HCT116 (cell line): ENCODE results near the gene NPFF. TPM values are rescaled to one million over a fixed set of nuclear protein-coding genes. Genes with fewer than 3 reads are reported as not detected.

Experiments used
- ATAC-seq: fragments of 200-7000 bp; cut with Tn5 transposase; 2 replicates; pipeline ENCODE4 v1.9.1; 2020; ENCODE audit warnings: mild to moderate bottlenecking, moderate library complexity
- BruUV-seq: library from RNA; stranded (reverse); fragments of 400-500 nt; replicated peaks from 2 replicates; lab custom pipeline; 2021; lab: Mats Ljungman, UMichigan
- CTCF ChIA-PET: fragments of 300-600 bp; sonication (Branson Sonifier 250); formaldehyde crosslinking; loops from one replicate; lab custom pipeline; 2021; ENCODE audit warnings: antibody characterized with exemption; lab: Charles Lee
- POLR2A ChIA-PET: fragments of 300-600, 350-600 bp; sonication (Branson Sonifier 250); formaldehyde crosslinking; loops from one replicate; lab custom pipeline; 2021; ENCODE audit warnings: antibody characterized with exemption; lab: Charles Lee
- RAD21 ChIA-PET, 2 experiments: fragments of 300-600 bp; sonication (Branson Sonifier 250); formaldehyde crosslinking; loops; one replicate each; lab custom pipeline; 2023; ENCODE audit warnings: low total read pairs in 2 of 2; ENCODE audit not compliant: uncharacterized antibody in 2 of 2, unreplicated experiment in 2 of 2, low non-redundant PET in 1 of 2; lab: Charles Lee
- DNase-seq: peaks from one replicate; pipeline ENCODE4 v3.0.0-alpha.2; 2010; ENCODE audit warnings: low read depth, low spot score
- H2AFZ ChIP-seq: fragments of 200-600 bp; shearing (Covaris generic), sonication (generic); 2 replicates; pipeline ENCODE4 v1.6.1; 2017; ENCODE audit warnings: low read depth, mixed run types, mixed read lengths, antibody characterized with exemption, low read length; ENCODE audit not compliant: poor library complexity, severe bottlenecking
- H3K27ac ChIP-seq: 2 replicates; pipeline ENCODE4 v1.5.1; 2012; ENCODE audit warnings: low read depth, low read length
- H3K27me3 ChIP-seq: fragments of 200-600 bp; sonication (generic); 2 replicates; pipeline ENCODE4 v1.6.1; 2016; ENCODE audit warnings: mixed run types, low read length, mixed read lengths; ENCODE audit not compliant: insufficient read depth
- H3K36me3 ChIP-seq, 2 experiments: fragments of 200-500 bp in 1 of 2; fragments of 200-600 bp in 1 of 2; sonication (Bioruptor generic) in 1 of 2; sonication (generic) in 1 of 2; 2 replicates each; pipeline versions ENCODE4 v1.5.1 to v1.6.1; 2014 to 2016; ENCODE audit warnings: low read length in 2 of 2, inconsistent platforms in 1 of 2, mixed read lengths in 1 of 2, mixed run types in 1 of 2; ENCODE audit not compliant: insufficient read depth in 2 of 2, control insufficient read depth in 1 of 2
- H3K4me1 ChIP-seq, 2 experiments: fragments of 200-600 bp in 1 of 2; sonication (generic) in 1 of 2; 2 replicates each; pipeline versions ENCODE4 v1.5.1 to v1.6.1; 2012 to 2017; ENCODE audit warnings: low read length in 2 of 2, inconsistent platforms in 1 of 2, mild to moderate bottlenecking in 1 of 2, mixed read lengths in 1 of 2, mixed run types in 1 of 2, moderate library complexity in 1 of 2; ENCODE audit not compliant: insufficient read depth in 2 of 2, control insufficient read depth in 1 of 2
- H3K4me2 ChIP-seq: fragments of 200-600 bp; sonication (generic); 2 replicates; pipeline ENCODE4 v1.6.1; 2017; ENCODE audit warnings: mixed run types, low read length, mixed read lengths
- H3K4me3 ChIP-seq, 2 experiments: fragments of 200-600 bp in 1 of 2; sonication (generic) in 1 of 2; replicated peaks in 1 of 2; 2 replicates each; pipeline ENCODE4 v1.5.1; 2011 to 2016; ENCODE audit warnings: low read length in 2 of 2, control low read depth in 1 of 2, low read depth in 1 of 2, mild to moderate bottlenecking in 1 of 2, mixed read lengths in 1 of 2, mixed run types in 1 of 2
- H3K79me2 ChIP-seq: fragments of 200-600 bp; sonication (generic); 2 replicates; pipeline ENCODE4 v1.6.1; 2017; ENCODE audit warnings: mild to moderate bottlenecking, mixed run types, low read length, moderate library complexity, mixed read lengths; ENCODE audit not compliant: insufficient read depth
- H3K9ac ChIP-seq: fragments of 200-600 bp; sonication (generic); 2 replicates; pipeline ENCODE4 v1.6.1; 2016; ENCODE audit warnings: low read length, mixed read lengths
- H3K9me2 ChIP-seq: fragments of 200-600 bp; sonication (generic), shearing (Covaris generic); 2 replicates; pipeline ENCODE4 v1.6.1; 2017; ENCODE audit warnings: mixed run types, mild to moderate bottlenecking, moderate library complexity; ENCODE audit not compliant: insufficient read depth
- H3K9me3 ChIP-seq, 2 experiments: fragments of 200-500 bp in 1 of 2; fragments of 200-600 bp in 1 of 2; sonication (Bioruptor generic) in 1 of 2; sonication (generic) in 1 of 2; 2 replicates each; pipeline ENCODE4 v1.6.1; 2014 to 2017; ENCODE audit warnings: low read length in 2 of 2, mixed read lengths in 2 of 2, inconsistent platforms in 1 of 2, low read depth in 1 of 2, mild to moderate bottlenecking in 1 of 2, mixed run types in 1 of 2, moderate library complexity in 1 of 2; ENCODE audit not compliant: control insufficient read depth in 1 of 2, insufficient read depth in 1 of 2
- H4K20me1 ChIP-seq: fragments of 200-600 bp; sonication (generic), shearing (Covaris generic); 2 replicates; pipeline ENCODE4 v1.6.1; 2017; ENCODE audit warnings: mixed run types, mild to moderate bottlenecking, moderate library complexity; ENCODE audit not compliant: insufficient read depth
- ATF3 ChIP-seq: IDR thresholded peaks from 2 replicates; pipeline ENCODE4 v1.6.1; 2012
- CBX3 ChIP-seq: IDR thresholded peaks from 2 replicates; pipeline ENCODE4 v1.6.1; 2012; ENCODE audit warnings: low read depth
- CEBPB ChIP-seq: IDR thresholded peaks from 2 replicates; pipeline ENCODE4 v1.6.1; 2012; ENCODE audit warnings: low read depth
- CTCF ChIP-seq, 3 experiments: fragments of 200-600 bp in 1 of 3; sonication (generic) in 1 of 3; IDR thresholded peaks in 2 of 3; conservative IDR thresholded peaks in 1 of 3; 2 replicates each; pipeline ENCODE4 v1.5.1; 2012 to 2017; ENCODE audit warnings: low read depth in 2 of 3, low read length in 2 of 3, antibody characterized with exemption in 1 of 3, borderline replicate concordance in 1 of 3, control low read depth in 1 of 3, mild to moderate bottlenecking in 1 of 3, mixed read lengths in 1 of 3, mixed run types in 1 of 3, moderate library complexity in 1 of 3; ENCODE audit not compliant: insufficient read depth in 1 of 3
- EGR1 ChIP-seq: IDR thresholded peaks from 2 replicates; pipeline ENCODE4 v1.6.1; 2012; ENCODE audit warnings: low read depth
- ELF1 ChIP-seq: IDR thresholded peaks from 2 replicates; pipeline ENCODE4 v1.6.1; 2012; ENCODE audit warnings: low read depth, borderline replicate concordance
- EZH2 ChIP-seq: fragments of 200-600 bp; sonication (generic); IDR thresholded peaks from 2 replicates; pipeline ENCODE4 v1.6.1; 2017; ENCODE audit warnings: antibody characterized with exemption, mixed run types
- FOSL1 ChIP-seq: IDR thresholded peaks from 2 replicates; pipeline ENCODE4 v1.6.1; 2012; ENCODE audit warnings: low read depth
- JUND ChIP-seq: IDR thresholded peaks from 2 replicates; pipeline ENCODE4 v1.6.1; 2012
- MAX ChIP-seq: IDR thresholded peaks from 2 replicates; pipeline ENCODE4 v1.6.1; 2012
- POLR2A ChIP-seq: IDR thresholded peaks from 2 replicates; pipeline ENCODE4 v1.7.0; 2011; ENCODE audit warnings: borderline replicate concordance; ENCODE audit not compliant: insufficient read depth, insufficient read length; ENCODE audit errors: extremely low read depth
- POLR2AphosphoS5 ChIP-seq: IDR thresholded peaks from 2 replicates; pipeline ENCODE4 v1.6.1; 2011; ENCODE audit warnings: mild to moderate bottlenecking, low read depth, low read length, moderate library complexity
- SIN3A ChIP-seq: IDR thresholded peaks from 2 replicates; pipeline ENCODE4 v1.6.1; 2012; ENCODE audit warnings: low read depth
- SRF ChIP-seq: IDR thresholded peaks from 2 replicates; pipeline ENCODE4 v1.6.1; 2012; ENCODE audit warnings: low read depth
- YY1 ChIP-seq: IDR thresholded peaks from 2 replicates; pipeline ENCODE4 v1.6.1; 2011; ENCODE audit warnings: low read length, low read depth, moderate library complexity, mild to moderate bottlenecking; ENCODE audit not compliant: insufficient replicate concordance; ENCODE audit errors: extremely low read depth
- ZFX ChIP-seq: fragments of 450-650 bp; IDR thresholded peaks from 2 replicates; pipeline ENCODE4 v1.6.1; 2017
- ZNF274 ChIP-seq: fragments of 200-500 bp; sonication (Bioruptor generic); IDR thresholded peaks from 2 replicates; pipeline ENCODE4 v1.6.1; 2014; ENCODE audit warnings: mild to moderate bottlenecking, low read depth, low read length, inconsistent platforms
- intact Hi-C: fragments of 100-400 bp; cut with micrococcal nuclease; formaldehyde crosslinking; loops from 2 replicates; pipeline ENCODE4 v1.10.0; 2022
- total RNA-seq: library from RNA; stranded (reverse); gene quantifications from one replicate; pipeline ENCODE4 v1.2.1, GENCODE V29; 2021; ENCODE audit not compliant: unreplicated experiment
- TF ChIP-seq, protein P1 (sequence below): IDR thresholded peaks from 2 replicates; pipeline ENCODE4 v1.6.1; 2012; ENCODE audit warnings: low read depth

The NPFF gene
- total RNA-seq, 1 experiment from 2014 or later: not detected

DNA sequence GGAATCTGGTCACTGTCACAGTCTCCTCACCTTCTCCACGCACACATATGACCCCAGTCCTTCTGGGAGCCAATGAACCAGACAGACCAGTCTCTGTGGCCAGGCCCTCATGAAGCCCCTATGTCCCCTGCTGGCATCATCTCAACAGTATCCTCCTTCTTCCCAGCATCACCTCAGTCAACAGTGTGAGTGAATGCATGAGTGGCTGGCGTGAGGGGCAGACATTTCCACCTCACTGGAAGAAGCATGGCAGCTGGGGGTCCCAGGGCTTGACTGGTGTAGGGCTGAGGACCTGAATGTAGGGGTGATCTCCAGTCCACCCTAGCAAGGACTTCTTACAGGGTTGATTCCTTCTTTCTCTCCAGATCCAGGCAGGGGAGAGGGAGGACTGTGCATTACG is 9.8 kb downstream of the NPFF start:
- peaks cover 19 to 56% of the 10 kb centered on the region in 2 experiments for H3K4me1 ChIP-seq
- intact Hi-C loops: no loop called here
- no peak overlapping the region for H3K27ac ChIP-seq
- H3K9me3 ChIP-seq: no peaks in the 10 kb centered on the region
- H3K9ac ChIP-seq: no peak overlapping the region
- H3K36me3 ChIP-seq: no peaks in the 10 kb centered on the region
- ATAC-seq (no peak), DNase-seq (no peak)
- no peak overlapping the region for H3K4me3 ChIP-seq
- ChIA-PET POLR2A (interaction anchor here (0.8 kb wide), 1 partner anchor 176 kb away, joined by 3 read pairs; the partner anchor contains the start of gene AAAS), RAD21 (no interaction called here), CTCF (no interaction called here)
- no peak overlapping the region for H3K4me2 ChIP-seq
- TF ChIP-seq ZFX (no peak), JUND (no peak), ATF3 (no peak), FOSL1 (no peak), SIN3A (no peak), CBX3 (no peak), SRF (no peak), ZNF274 (no peak), EGR1 (no peak), CEBPB (no peak), CTCF (IDR thresholded peaks at IDR 0.05 in 2 of 3, conservative IDR thresholded peaks at IDR 0.05 in 1 of 3; ENCODE audit: borderline replicate concordance in 1 of 3, insufficient read depth in 1 of 3, low read depth in 2 of 3, low read length in 2 of 3) (no peak), YY1 (no peak), EZH2 (no peak), MAX (no peak), POLR2A (no peak), ELF1 (no peak), POLR2AphosphoS5 (no peak)
- TF ChIP-seq, protein P1, sequence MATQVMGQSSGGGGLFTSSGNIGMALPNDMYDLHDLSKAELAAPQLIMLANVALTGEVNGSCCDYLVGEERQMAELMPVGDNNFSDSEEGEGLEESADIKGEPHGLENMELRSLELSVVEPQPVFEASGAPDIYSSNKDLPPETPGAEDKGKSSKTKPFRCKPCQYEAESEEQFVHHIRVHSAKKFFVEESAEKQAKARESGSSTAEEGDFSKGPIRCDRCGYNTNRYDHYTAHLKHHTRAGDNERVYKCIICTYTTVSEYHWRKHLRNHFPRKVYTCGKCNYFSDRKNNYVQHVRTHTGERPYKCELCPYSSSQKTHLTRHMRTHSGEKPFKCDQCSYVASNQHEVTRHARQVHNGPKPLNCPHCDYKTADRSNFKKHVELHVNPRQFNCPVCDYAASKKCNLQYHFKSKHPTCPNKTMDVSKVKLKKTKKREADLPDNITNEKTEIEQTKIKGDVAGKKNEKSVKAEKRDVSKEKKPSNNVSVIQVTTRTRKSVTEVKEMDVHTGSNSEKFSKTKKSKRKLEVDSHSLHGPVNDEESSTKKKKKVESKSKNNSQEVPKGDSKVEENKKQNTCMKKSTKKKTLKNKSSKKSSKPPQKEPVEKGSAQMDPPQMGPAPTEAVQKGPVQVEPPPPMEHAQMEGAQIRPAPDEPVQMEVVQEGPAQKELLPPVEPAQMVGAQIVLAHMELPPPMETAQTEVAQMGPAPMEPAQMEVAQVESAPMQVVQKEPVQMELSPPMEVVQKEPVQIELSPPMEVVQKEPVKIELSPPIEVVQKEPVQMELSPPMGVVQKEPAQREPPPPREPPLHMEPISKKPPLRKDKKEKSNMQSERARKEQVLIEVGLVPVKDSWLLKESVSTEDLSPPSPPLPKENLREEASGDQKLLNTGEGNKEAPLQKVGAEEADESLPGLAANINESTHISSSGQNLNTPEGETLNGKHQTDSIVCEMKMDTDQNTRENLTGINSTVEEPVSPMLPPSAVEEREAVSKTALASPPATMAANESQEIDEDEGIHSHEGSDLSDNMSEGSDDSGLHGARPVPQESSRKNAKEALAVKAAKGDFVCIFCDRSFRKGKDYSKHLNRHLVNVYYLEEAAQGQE: no peak
- H3K9me2 ChIP-seq: no peaks in the 10 kb centered on the region
- BruUV-seq: no TSS peak
- peaks cover 10% of the 10 kb centered on the region for H3K79me2 ChIP-seq
- no peak overlapping the region for H2AFZ ChIP-seq
- no peaks in the 10 kb centered on the region for H4K20me1 ChIP-seq
- H3K27me3 ChIP-seq: no peaks in the 10 kb centered on the region
